ENCODE measurements around the gene RAB11FIP4.

Gene RAB11FIP4

DNA sequence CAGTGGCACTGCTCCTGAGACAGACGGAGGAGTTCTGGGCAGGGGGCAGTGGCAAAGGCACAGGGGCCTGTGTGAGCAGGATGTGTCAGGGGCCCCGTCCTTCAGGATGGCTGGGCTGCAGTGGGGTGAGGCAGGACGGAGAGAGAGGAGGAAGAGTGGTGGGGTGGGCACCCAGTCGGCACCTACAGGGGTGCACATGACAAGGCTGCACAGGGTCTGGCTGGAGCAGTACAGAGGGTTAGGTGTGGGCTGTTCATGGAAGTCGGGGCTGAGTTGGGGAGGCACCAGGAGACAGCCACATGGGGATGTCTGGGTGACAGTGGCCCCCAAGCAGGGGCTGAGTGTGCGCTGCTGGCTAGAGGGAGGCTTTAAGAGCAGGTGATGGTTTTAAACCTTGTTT lies 106.0 kb downstream of the RAB11FIP4 start:
- no peaks in the 10 kb centered on the region for H3K27me3 ChIP-seq (ENCODE audit: control insufficient read depth, insufficient read depth, low read length)
- H3K4me1 ChIP-seq = peaks cover 18% of the 10 kb centered on the region
- H3K4me3 ChIP-seq (ENCODE audit: low read depth, low read length) = no peak overlapping the region

DNA sequence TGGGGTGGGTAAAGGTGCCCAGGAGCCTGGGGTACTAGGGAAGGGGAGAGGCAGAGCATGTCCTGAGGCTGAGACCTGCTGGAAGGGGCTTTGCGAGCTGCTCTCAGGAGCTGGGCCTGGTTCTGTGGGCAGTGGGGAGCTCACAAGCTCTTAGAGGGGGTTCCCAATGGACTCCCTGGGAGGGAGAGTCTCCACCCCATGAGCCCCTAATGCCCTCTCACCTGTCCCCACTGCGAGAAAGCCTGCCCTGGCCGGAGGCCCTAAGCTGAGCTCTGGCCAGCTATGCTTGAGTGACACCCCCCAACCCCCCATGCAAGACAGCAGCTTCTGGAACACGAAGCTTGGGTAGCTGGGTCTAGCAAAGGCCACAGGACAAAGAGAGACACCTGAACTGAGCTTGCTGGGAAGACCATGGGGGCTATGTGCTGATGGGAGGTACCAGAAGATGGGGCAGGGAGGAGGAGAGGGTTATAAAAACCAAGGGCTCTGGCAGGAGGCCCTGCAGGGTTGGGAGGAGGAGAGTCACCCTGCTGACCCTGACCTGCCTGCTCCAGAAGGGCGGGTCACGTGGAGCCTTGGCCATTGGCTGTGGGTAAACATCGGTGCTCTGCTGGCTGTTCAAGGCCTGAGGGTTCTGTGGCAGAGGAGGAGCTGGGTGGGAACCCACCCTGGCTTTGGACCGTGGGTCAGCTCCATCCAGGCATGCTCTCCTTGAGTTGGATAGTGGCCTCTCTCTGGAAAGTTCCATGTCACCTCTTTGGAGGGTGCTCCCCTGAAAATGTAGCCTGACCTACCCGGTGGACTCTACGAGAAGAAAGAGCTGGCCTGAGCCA lies 106.7 kb downstream of the RAB11FIP4 start:
- Histone ChIP-seq H2AFZ (no peak overlapping the region), H3K36me3 (ENCODE audit: control insufficient read depth, insufficient read depth, low read length) (no peaks in the 10 kb centered on the region), H3K27me3 (ENCODE audit: control insufficient read depth, insufficient read depth, low read length) (no peaks in the 10 kb centered on the region), H3K4me1 (peaks cover 15% of the 10 kb centered on the region), H3K9ac (no peak overlapping the region), H3K79me2 (peaks cover 14% of the 10 kb centered on the region), H3K4me3 (ENCODE audit: low read depth, low read length) (no peak overlapping the region), H3K9me3 (ENCODE audit: control insufficient read depth, low read length) (no peaks in the 10 kb centered on the region), H3K4me2 (ENCODE audit: low read length) (no peak overlapping the region), H3K27ac (no peak overlapping the region)
- TF ChIP-seq, protein P1, sequence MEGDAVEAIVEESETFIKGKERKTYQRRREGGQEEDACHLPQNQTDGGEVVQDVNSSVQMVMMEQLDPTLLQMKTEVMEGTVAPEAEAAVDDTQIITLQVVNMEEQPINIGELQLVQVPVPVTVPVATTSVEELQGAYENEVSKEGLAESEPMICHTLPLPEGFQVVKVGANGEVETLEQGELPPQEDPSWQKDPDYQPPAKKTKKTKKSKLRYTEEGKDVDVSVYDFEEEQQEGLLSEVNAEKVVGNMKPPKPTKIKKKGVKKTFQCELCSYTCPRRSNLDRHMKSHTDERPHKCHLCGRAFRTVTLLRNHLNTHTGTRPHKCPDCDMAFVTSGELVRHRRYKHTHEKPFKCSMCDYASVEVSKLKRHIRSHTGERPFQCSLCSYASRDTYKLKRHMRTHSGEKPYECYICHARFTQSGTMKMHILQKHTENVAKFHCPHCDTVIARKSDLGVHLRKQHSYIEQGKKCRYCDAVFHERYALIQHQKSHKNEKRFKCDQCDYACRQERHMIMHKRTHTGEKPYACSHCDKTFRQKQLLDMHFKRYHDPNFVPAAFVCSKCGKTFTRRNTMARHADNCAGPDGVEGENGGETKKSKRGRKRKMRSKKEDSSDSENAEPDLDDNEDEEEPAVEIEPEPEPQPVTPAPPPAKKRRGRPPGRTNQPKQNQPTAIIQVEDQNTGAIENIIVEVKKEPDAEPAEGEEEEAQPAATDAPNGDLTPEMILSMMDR (IDR thresholded peaks at IDR 0.05) = no peak

More for the DNA sequence above, 106.0 kb downstream of the RAB11FIP4 start:
- Histone ChIP-seq H3K9ac (no peak overlapping the region), H2AFZ (no peak overlapping the region), H3K27ac (no peak overlapping the region), H3K36me3 (ENCODE audit: control insufficient read depth, insufficient read depth, low read length) (no peaks in the 10 kb centered on the region), H3K79me2 (peaks cover 14% of the 10 kb centered on the region), H3K9me3 (ENCODE audit: control insufficient read depth, low read length) (no peaks in the 10 kb centered on the region), H3K4me2 (ENCODE audit: low read length) (no peak overlapping the region)
- TF ChIP-seq, protein P1 (IDR thresholded peaks at IDR 0.05) = no peak

DNA sequence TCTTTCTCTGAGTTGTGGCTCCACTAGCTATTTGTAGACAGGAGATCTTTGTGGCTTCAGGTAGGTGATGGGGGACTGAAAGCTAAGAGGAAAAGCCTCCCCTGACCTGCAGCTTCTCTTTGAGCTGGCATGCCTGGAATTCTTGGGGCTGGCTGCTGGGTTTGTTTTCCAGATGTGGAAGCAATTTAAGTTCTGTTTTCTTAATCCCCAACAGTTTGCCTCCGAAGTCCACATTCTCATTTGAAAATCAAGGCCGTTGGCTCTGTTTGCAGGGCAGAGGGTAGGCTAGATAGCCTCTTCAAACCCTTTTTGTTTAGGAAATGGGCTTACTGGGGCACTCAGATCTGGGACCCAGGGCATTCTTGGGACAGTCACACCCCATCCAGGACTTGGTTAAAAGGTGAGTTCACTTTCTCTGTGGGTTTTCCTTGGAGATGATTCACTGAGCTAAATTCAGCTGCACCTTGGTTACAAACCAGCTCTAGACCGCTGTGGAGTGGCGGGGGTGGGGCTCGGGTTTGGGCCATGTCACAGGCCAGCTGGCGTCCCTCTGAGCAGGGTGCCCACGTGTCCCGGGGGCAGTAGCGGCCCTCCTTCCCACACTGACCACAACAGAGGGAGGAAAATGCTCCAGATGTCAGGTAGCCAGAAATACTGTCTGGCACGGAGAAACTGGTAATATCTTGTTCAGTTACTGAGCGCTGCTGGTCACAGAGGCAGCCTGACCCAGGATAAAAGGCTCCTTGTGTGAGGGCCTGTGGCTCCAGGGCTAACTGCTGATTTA lies 108.5 kb downstream of the RAB11FIP4 start:
- no peaks in the 10 kb centered on the region for H3K36me3 ChIP-seq (ENCODE audit: control insufficient read depth, insufficient read depth, low read length)
- TF ChIP-seq, protein P1 (IDR thresholded peaks at IDR 0.05) = no peak
- H3K4me1 ChIP-seq = peaks cover 11% of the 10 kb centered on the region
- no peaks in the 10 kb centered on the region for H3K9me3 ChIP-seq (ENCODE audit: control insufficient read depth, low read length)
- H3K27ac ChIP-seq = no peak overlapping the region
- no peak overlapping the region for H2AFZ ChIP-seq
- H3K4me2 ChIP-seq (ENCODE audit: low read length) = no peak overlapping the region
- no peak overlapping the region for H3K9ac ChIP-seq
- H3K79me2 ChIP-seq = peaks cover 15% of the 10 kb centered on the region
- no peaks in the 10 kb centered on the region for H3K27me3 ChIP-seq (ENCODE audit: control insufficient read depth, insufficient read depth, low read length)
- no peak overlapping the region for H3K4me3 ChIP-seq (ENCODE audit: low read depth, low read length)

DNA sequence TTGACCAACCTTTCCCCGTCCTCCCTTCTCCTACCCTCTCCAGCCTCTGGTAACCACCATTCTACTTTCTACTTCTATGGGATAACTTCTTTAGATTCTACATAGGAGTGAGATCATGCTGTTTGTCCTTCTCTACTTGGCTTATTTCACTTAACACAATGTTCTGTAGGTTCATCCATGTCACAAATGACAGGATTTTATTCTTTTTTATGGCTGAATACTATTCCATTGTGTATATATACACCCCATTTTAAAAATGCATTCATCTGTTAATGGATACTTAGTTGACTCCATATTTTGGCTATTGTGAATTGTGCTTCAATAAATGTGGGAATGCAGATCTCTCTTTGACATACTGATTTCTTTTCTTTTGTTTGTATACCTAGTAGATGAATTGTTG lies 115.0 kb downstream of the RAB11FIP4 start:
- Histone ChIP-seq H2AFZ (no peak overlapping the region), H3K27me3 (ENCODE audit: control insufficient read depth, insufficient read depth, low read length) (no peaks in the 10 kb centered on the region), H3K4me3 (ENCODE audit: low read depth, low read length) (no peak overlapping the region), H3K27ac (no peak overlapping the region), H3K4me2 (ENCODE audit: low read length) (no peak overlapping the region), H3K9ac (no peak overlapping the region), H3K79me2 (peaks cover 15% of the 10 kb centered on the region), H3K9me3 (ENCODE audit: control insufficient read depth, low read length) (no peaks in the 10 kb centered on the region), H3K36me3 (ENCODE audit: control insufficient read depth, insufficient read depth, low read length) (no peaks in the 10 kb centered on the region), H3K4me1 (peaks cover 7% of the 10 kb centered on the region)
- TF ChIP-seq, protein P1 (IDR thresholded peaks at IDR 0.05) = no peak
